Measurements from ENCODE around the gene C1orf159. TPM values are rescaled to one million over a fixed set of nuclear protein-coding genes. Genes with fewer than 3 reads are reported as not detected.
"Not testable (repeated sequence)": the region's sequence is repeated elsewhere in the genome, so short reads cannot be mapped to it uniquely, and the experiment has no call there.

C1orf159 gene
- total and polyA plus RNA-seq, 2 donors from 2014 or later = 8.6 to 14.8 TPM

DNA sequence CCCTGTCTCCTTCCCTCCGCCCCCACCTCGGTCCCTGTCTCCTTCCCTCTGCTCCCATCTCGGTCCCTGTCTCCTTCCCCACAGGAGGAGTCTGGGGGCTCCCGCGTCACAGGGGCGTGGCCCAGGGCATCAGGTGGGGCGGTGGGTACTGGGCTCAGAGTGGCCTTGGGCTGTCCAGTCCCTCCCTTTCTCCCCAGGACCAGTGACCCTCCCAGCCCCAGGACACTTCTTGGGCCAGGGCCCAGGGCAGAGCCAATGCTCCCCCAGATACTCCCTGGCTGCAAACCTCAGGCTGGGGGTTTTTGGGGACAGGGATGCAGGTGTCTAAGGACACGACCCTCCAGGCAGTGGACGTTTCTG is 35.0 kb downstream of the C1orf159 start:
- Histone ChIP-seq H3K36me3 (ENCODE audit: control insufficient read depth in 2 of 3, insufficient read depth in 3 of 3, low read length in 3 of 3) (no peaks in the 10 kb centered on the region), H3K27me3 (ENCODE audit: control insufficient read depth, insufficient read depth, low read length) (no peaks in the 10 kb centered on the region), H3K9ac (ENCODE audit: low read length in 3 of 3) (no peak overlapping the region), H3K4me1 (ENCODE audit: control insufficient read depth in 2 of 3, insufficient read depth in 2 of 3, low read depth in 1 of 3, low read length in 3 of 3) (peaks cover 0 to 8% (median 0%) of the 10 kb centered on the region in 3 donors), H3K27ac (ENCODE audit: low read depth in 2 of 2, low read length in 2 of 2) (no peak overlapping the region), H3K4me3 (ENCODE audit: low read length in 3 of 3) (no peak overlapping the region), H3K9me3 (ENCODE audit: control insufficient read depth in 2 of 3, insufficient read depth in 1 of 3, low read length in 3 of 3) (no peaks in the 10 kb centered on the region)
- FAIRE-seq (no peak), DNase-seq (peak in 2 of 5 donors; percentile 66 to 76)
- intact Hi-C loops (cut with DNase I) = no loop called here
- TF ChIP-seq, protein P1, sequence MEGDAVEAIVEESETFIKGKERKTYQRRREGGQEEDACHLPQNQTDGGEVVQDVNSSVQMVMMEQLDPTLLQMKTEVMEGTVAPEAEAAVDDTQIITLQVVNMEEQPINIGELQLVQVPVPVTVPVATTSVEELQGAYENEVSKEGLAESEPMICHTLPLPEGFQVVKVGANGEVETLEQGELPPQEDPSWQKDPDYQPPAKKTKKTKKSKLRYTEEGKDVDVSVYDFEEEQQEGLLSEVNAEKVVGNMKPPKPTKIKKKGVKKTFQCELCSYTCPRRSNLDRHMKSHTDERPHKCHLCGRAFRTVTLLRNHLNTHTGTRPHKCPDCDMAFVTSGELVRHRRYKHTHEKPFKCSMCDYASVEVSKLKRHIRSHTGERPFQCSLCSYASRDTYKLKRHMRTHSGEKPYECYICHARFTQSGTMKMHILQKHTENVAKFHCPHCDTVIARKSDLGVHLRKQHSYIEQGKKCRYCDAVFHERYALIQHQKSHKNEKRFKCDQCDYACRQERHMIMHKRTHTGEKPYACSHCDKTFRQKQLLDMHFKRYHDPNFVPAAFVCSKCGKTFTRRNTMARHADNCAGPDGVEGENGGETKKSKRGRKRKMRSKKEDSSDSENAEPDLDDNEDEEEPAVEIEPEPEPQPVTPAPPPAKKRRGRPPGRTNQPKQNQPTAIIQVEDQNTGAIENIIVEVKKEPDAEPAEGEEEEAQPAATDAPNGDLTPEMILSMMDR (IDR thresholded peaks at IDR 0.05; ENCODE audit: borderline replicate concordance, extremely low read depth, insufficient read depth) = no peak

DNA sequence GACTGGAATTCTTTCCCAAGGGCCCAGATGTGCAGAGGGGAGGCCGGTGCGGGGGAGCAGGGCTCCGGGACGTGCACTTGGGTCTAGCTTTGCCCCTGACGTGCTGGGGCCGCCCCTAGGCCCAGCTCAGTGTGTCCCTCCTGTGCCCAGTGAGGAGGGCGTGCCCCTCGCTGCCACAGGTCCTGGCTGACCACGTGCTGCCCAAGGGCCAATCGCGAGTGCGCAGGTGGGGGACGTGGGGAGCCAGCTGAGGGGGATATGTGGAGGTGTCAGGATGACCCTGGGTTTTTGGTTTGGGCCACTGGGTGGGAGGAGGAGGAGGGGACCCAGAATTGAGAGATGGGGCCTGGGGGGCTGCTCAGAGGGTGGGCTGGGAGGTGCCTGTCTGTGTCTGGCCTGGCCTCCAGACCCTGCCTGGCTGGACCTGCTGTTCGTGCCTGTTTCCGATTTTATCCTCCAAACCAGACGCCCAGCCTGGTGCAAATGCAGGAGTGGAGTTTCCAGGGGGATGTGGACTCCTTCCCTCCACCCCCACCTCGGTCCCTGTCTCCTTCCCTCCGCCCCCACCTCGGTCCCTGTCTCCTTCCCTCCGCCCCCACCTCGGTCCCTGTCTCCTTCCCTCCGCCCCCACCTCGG is 35.6 kb downstream of the C1orf159 start:
- Histone ChIP-seq H3K4me3 (ENCODE audit: low read length in 3 of 3) (no peak overlapping the region), H3K27me3 (ENCODE audit: control insufficient read depth, insufficient read depth, low read length) (no peaks in the 10 kb centered on the region), H3K9ac (ENCODE audit: low read length in 3 of 3) (peak overlapping the region in 1 of 3 donors; percentile 26), H3K36me3 (ENCODE audit: control insufficient read depth in 2 of 3, insufficient read depth in 3 of 3, low read length in 3 of 3) (no peaks in the 10 kb centered on the region), H3K9me3 (ENCODE audit: control insufficient read depth in 2 of 3, insufficient read depth in 1 of 3, low read length in 3 of 3) (no peaks in the 10 kb centered on the region), H3K27ac (ENCODE audit: low read depth in 2 of 2, low read length in 2 of 2) (peak overlapping the region; percentile 32 to 47), H3K4me1 (ENCODE audit: control insufficient read depth in 2 of 3, insufficient read depth in 2 of 3, low read depth in 1 of 3, low read length in 3 of 3) (peaks cover 0 to 8% (median 0%) of the 10 kb centered on the region in 3 donors)
- intact Hi-C loops (cut with DNase I) = no loop called here
- DNase-seq (peak; percentile 83 to 91 (median 88)), FAIRE-seq (no peak)
- TF ChIP-seq, protein P1 (IDR thresholded peaks at IDR 0.05; ENCODE audit: borderline replicate concordance, extremely low read depth, insufficient read depth) = no peak

DNA sequence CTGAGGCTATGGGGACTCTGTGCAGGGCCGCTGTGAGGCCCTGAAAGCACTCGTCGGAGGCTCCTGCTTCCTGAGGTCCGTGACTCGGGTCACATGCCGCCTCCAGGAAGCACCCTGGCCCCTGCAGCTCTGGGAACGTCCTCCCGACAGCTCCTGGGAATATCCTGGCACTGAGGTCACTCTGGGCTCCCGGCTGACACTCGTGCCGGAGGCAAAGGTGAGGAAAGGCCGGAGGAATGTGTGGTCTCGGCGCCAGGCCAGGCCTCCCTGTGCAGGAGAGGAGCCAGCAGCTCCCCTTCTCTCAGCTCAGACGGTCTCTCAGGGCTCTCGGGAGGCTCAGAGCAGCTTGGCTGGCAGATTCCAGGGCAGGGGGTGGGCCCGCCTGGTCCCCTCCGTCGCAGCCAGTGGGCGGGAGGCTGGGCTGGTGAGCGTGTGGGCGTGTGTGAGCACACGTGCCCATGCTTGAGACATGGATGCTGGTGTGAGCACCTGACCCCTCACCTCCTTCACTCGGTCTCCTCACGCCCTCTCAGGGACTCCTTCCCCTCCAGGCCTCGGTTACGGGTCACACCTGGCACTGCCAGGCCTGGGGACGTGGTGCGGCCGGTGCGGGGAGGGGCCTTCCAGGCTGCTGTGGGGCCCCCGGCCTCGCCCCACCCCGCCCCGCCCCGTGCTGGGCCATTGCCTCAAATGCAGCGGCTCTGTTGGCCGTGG is 36.3 kb downstream of the C1orf159 start:
- TF ChIP-seq, protein P1 (IDR thresholded peaks at IDR 0.05; ENCODE audit: borderline replicate concordance, extremely low read depth, insufficient read depth) = no peak
- peak overlapping the region; percentile 47 to 71 for H3K27ac ChIP-seq (ENCODE audit: low read depth in 2 of 2, low read length in 2 of 2)
- intact Hi-C loops (cut with DNase I) = no loop called here
- peaks cover 0 to 8% (median 0%) of the 10 kb centered on the region in 3 donors for H3K4me1 ChIP-seq (ENCODE audit: control insufficient read depth in 2 of 3, insufficient read depth in 2 of 3, low read depth in 1 of 3, low read length in 3 of 3)
- H3K9ac ChIP-seq (ENCODE audit: low read length in 3 of 3) = peak overlapping the region in 1 of 3 donors; percentile 26
- no peaks in the 10 kb centered on the region for H3K9me3 ChIP-seq (ENCODE audit: control insufficient read depth in 2 of 3, insufficient read depth in 1 of 3, low read length in 3 of 3)
- DNase-seq (peak; percentile 82 to 94 (median 86)), FAIRE-seq (no peak)
- no peaks in the 10 kb centered on the region for H3K36me3 ChIP-seq (ENCODE audit: control insufficient read depth in 2 of 3, insufficient read depth in 3 of 3, low read length in 3 of 3)
- peak overlapping the region in 1 of 3 donors; percentile 37 for H3K4me3 ChIP-seq (ENCODE audit: low read length in 3 of 3)
- no peaks in the 10 kb centered on the region for H3K27me3 ChIP-seq (ENCODE audit: control insufficient read depth, insufficient read depth, low read length)

DNA sequence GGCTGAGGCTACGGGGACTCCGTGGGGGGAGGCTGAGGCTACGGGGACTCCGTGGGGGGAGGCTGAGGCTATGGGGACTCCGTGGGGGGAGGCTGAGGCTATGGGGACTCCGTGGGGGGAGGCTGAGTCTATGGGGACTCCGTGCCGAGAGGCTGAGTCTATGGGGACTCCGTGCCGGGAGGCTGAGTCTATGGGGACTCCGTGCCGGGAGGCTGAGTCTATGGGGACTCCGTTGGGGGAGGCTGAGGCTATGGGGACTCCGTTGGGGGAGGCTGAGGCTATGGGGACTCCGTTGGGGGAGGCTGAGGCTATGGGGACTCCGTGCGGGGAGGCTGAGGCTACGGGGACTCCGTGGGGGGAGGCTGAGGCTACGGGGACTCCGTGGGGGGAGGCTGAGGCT is 38.5 kb downstream of the C1orf159 start:
- H3K9me3 ChIP-seq (ENCODE audit: control insufficient read depth in 2 of 3, insufficient read depth in 1 of 3, low read length in 3 of 3); H3K27ac ChIP-seq (ENCODE audit: low read depth in 2 of 2, low read length in 2 of 2); FAIRE-seq; intact Hi-C loops (cut with DNase I); H3K36me3 ChIP-seq (ENCODE audit: control insufficient read depth in 2 of 3, insufficient read depth in 3 of 3, low read length in 3 of 3); H3K4me1 ChIP-seq (ENCODE audit: control insufficient read depth in 2 of 3, insufficient read depth in 2 of 3, low read depth in 1 of 3, low read length in 3 of 3); H3K27me3 ChIP-seq (ENCODE audit: control insufficient read depth, insufficient read depth, low read length); H3K9ac ChIP-seq (ENCODE audit: low read length in 3 of 3); H3K4me3 ChIP-seq (ENCODE audit: low read length in 3 of 3): not testable (repeated sequence)
- DNase-seq = peak in 1 of 5 donors; percentile 12

Measured in kidney (tissue), 14 donors.